ENCODE measurements around the gene TBC1D22A. TPM values are rescaled to one million over a fixed set of nuclear protein-coding genes. Genes with fewer than 3 reads are reported as not detected.

The TBC1D22A gene
- total and polyA plus RNA-seq, 10 of the 15 experiments (the other 5 are each of a cell fraction or from before 2014, with no cell fraction given), result 0.63 to 44.7 (median 27.4) TPM

- H3K79me2 ChIP-seq (ENCODE audit: control insufficient read depth, insufficient read depth, low read length), result no peaks in the 10 kb centered on the region
- no peak overlapping the region for H3K9ac ChIP-seq (ENCODE audit: control insufficient read depth, insufficient read depth, low read length)
- in situ Hi-C loops (cut with MboI), result no loop called here
- H3K36me3 ChIP-seq (ENCODE audit: control insufficient read depth in 2 of 2, insufficient read depth in 2 of 2, low read length in 1 of 2), result peaks cover 10 to 15% of the 10 kb centered on the region in 2 experiments; a peak in 3 of 4 replicates
- FAIRE-seq, result no peak
- no peaks in the 10 kb centered on the region for H4K20me1 ChIP-seq (ENCODE audit: control insufficient read depth, insufficient read depth)
- H3K4me1 ChIP-seq (ENCODE audit: control insufficient read depth, insufficient read depth, low read length), result no peaks in the 10 kb centered on the region
- no peak for ATAC-seq
- CTCF ChIA-PET, result no interaction called here
- DNase-seq (ENCODE audit: low read depth, low spot score), result no peak
- SMC1A ChIA-PET (ENCODE audit: uncharacterized antibody, unreplicated experiment), result no interaction called here
- no peaks in the 10 kb centered on the region for H3K27me3 ChIP-seq (replicated peaks in 1 of 2; ENCODE audit: control insufficient read depth in 2 of 2, insufficient read depth in 2 of 2, low read length in 1 of 2)
- no peaks in the 10 kb centered on the region; the same call in 2 of the 3 replicates for H3K9me3 ChIP-seq (replicated peaks; ENCODE audit: control insufficient read depth, insufficient read depth, low read length)
- RAD21 ChIA-PET (ENCODE audit: unreplicated experiment), result no interaction called here
- POLR2A ChIA-PET, result no interaction called here
- no peak overlapping the region for H2AFZ ChIP-seq (ENCODE audit: control insufficient read depth, low read depth, low read length)
- H3K4me3 ChIP-seq, result no peak overlapping the region
- no peak for TF ChIP-seq NFIC (IDR thresholded peaks at IDR 0.05; ENCODE audit: low read depth, low read length)
- TF ChIP-seq HDAC2 (IDR thresholded peaks at IDR 0.05), result no peak
- no peak for TF ChIP-seq ZBED1 (IDR thresholded peaks at IDR 0.05; ENCODE audit: borderline replicate concordance)
- BruUV-seq (replicated peaks), result no TSS peak
- intact Hi-C loops (cut with micrococcal nuclease; ENCODE audit: unreplicated experiment), result no loop called here
- H3K4me2 ChIP-seq (ENCODE audit: control insufficient read depth, insufficient read depth), result no peak overlapping the region
- H3K27ac ChIP-seq (ENCODE audit: control insufficient read depth, insufficient read depth), result no peak overlapping the region
Observed at GRCh38 chr22:46922037-46922436, 159.6 kb downstream of the TBC1D22A start.

- SMC1A ChIA-PET (ENCODE audit: uncharacterized antibody, unreplicated experiment), result no interaction called here
- CTCF ChIA-PET, result no interaction called here
- WGBS (ENCODE audit: insufficient coverage, insufficient replicate concordance, low lambda C conversion rate, missing lambda C conversion rate), result over 99% methylated on average over 10 of the region's 10 CpGs
- no TSS peak for BruUV-seq (replicated peaks)
- Histone ChIP-seq H3K27me3 (replicated peaks in 1 of 2; ENCODE audit: control insufficient read depth in 2 of 2, insufficient read depth in 2 of 2, low read length in 1 of 2) (no peaks in the 10 kb centered on the region), H3K9me3 (replicated peaks; ENCODE audit: control insufficient read depth, insufficient read depth, low read length) (no peaks in the 10 kb centered on the region; the same call in 2 of the 3 replicates), H3K79me2 (ENCODE audit: control insufficient read depth, insufficient read depth, low read length) (no peaks in the 10 kb centered on the region), H3K4me1 (ENCODE audit: control insufficient read depth, insufficient read depth, low read length) (no peaks in the 10 kb centered on the region), H4K20me1 (ENCODE audit: control insufficient read depth, insufficient read depth) (no peaks in the 10 kb centered on the region), H3K4me3 (no peak overlapping the region), H3K4me2 (ENCODE audit: control insufficient read depth, insufficient read depth) (no peak overlapping the region), H3K36me3 (ENCODE audit: control insufficient read depth in 2 of 2, insufficient read depth in 2 of 2, low read length in 1 of 2) (peaks cover 0 to 12% of the 10 kb centered on the region in 2 experiments; a peak in 3 of 4 replicates), H3K9ac (ENCODE audit: control insufficient read depth, insufficient read depth, low read length) (no peak overlapping the region), H2AFZ (ENCODE audit: control insufficient read depth, low read depth, low read length) (no peak overlapping the region), H3K27ac (ENCODE audit: control insufficient read depth, insufficient read depth) (no peak overlapping the region)
- DNase-seq (ENCODE audit: low read depth, low spot score) (no peak), FAIRE-seq (no peak), ATAC-seq (no peak)
- in situ Hi-C loops (cut with MboI) (no loop called here), intact Hi-C loops (cut with micrococcal nuclease; ENCODE audit: unreplicated experiment) (no loop called here)
- RAD21 ChIA-PET (ENCODE audit: unreplicated experiment), result no interaction called here
- TF ChIP-seq SREBF2 (IDR thresholded peaks at IDR 0.05; ENCODE audit: low read length) (no peak), ASH2L (IDR thresholded peaks at IDR 0.05; ENCODE audit: borderline replicate concordance, low read depth) (no peak), RB1 (IDR thresholded peaks at IDR 0.05; ENCODE audit: borderline replicate concordance) (no peak)
- POLR2A ChIA-PET, result no interaction called here
Observed at GRCh38 chr22:46923394-46923793, 160.9 kb downstream of the TBC1D22A start.

Measured in GM12878 (cell line).